Esophagus squamous epithelium (tissue), 5 donors: ENCODE results near the gene SMOC1. TPM values are rescaled to one million over a fixed set of nuclear protein-coding genes. Genes with fewer than 3 reads are reported as not detected.

Experiments
- DNase-seq: peaks from one replicate; lab custom pipeline; 2025; lab: John Stamatoyannopoulos, UW
- H3K27ac ChIP-seq, 4 donors: fragments of 200-600 bp; sonication (generic); one replicate each; pipeline ENCODE4 v1.5.1; 2016 to 2019; ENCODE audit warnings: mild to moderate bottlenecking in 1 of 4
- H3K27me3 ChIP-seq, 4 donors: fragments of 200-600 bp; sonication (generic); 1 replicate in 3 of 4; 2 replicates in 1 of 4; pipeline versions ENCODE4 v1.5.1 to v1.6.0; 2017 to 2021; ENCODE audit warnings: antibody characterized with exemption in 1 of 4
- H3K36me3 ChIP-seq, 3 donors: fragments of 200-600 bp; sonication (generic); one replicate each; pipeline ENCODE4 v1.5.1; 2016 to 2019
- H3K4me1 ChIP-seq, 3 donors: fragments of 200-600 bp; sonication (generic); one replicate each; pipeline ENCODE4 v1.5.1; 2017 to 2019
- H3K4me3 ChIP-seq, 4 donors: fragments of 200-600 bp; sonication (generic); 1 replicate in 3 of 4; 2 replicates in 1 of 4; pipeline ENCODE4 v1.5.1; 2016 to 2019; ENCODE audit warnings: mild to moderate bottlenecking in 2 of 4, moderate library complexity in 1 of 4
- H3K9me3 ChIP-seq, 3 donors: fragments of 200-600 bp; sonication (generic); one replicate each; pipeline ENCODE4 v1.5.1; 2016 to 2019
- CTCF ChIP-seq, 6 experiments: fragments of 450-650 bp in 4 of 6; fragments of 200-600 bp in 2 of 6; sonication (generic) in 2 of 6; IDR thresholded peaks; one replicate each; pipeline ENCODE4 v1.5.1; 2016 to 2019; ENCODE audit warnings: antibody characterized with exemption in 6 of 6, mild to moderate bottlenecking in 4 of 6, moderate library complexity in 4 of 6
- POLR2A ChIP-seq, 4 donors: fragments of 450-650 bp; IDR thresholded peaks; one replicate each; pipeline ENCODE4 v1.6.1; 2017; ENCODE audit warnings: antibody characterized with exemption in 4 of 4, mild to moderate bottlenecking in 4 of 4, moderate library complexity in 3 of 4
- WGBS, 2 donors: methylation state at CpG; one replicate each; pipeline ENCODE4 v1.1.5; 2018; 5-methylcytosine and 5-hydroxymethylcytosine counted together
- intact Hi-C: fragments of 100-400 bp; cut with DNase I; formaldehyde crosslinking; loops from one replicate; pipeline ENCODE4 v1.15.0; 2022
- total RNA-seq, 4 donors: library from RNA; depleted of rRNA; stranded (reverse); fragments of >200 nt; gene quantifications; one replicate each; pipeline ENCODE4 v1.1.0, GENCODE V29; 2016
- donor health status: DM: yes; HTN: yes; CAD: no.

The SMOC1 gene
- total RNA-seq, 4 donors from 2014 or later: 1.1 TPM; not detected in 3

- H3K9me3 ChIP-seq: no peaks in the 10 kb centered on the region
- no peak for DNase-seq
- H3K4me1 ChIP-seq: no peaks in the 10 kb centered on the region
- intact Hi-C loops: no loop called here
- no peak overlapping the region for H3K27ac ChIP-seq
- H3K27me3 ChIP-seq: peaks cover 0 to 60% (median 0%) of the 10 kb centered on the region in 4 donors
- 29 to 50% methylated on average over 1 of the region's 1 CpG for WGBS, 2 donors
- no peak overlapping the region for H3K4me3 ChIP-seq
- TF ChIP-seq POLR2A (IDR thresholded peaks at IDR 0.05) (no peak), CTCF (IDR thresholded peaks at IDR 0.05) (no peak)
- H3K36me3 ChIP-seq: no peaks in the 10 kb centered on the region
These were observed 40.6 kb downstream of the SMOC1 start for GRCh38 chr14:69919815-69920214.

DNA sequence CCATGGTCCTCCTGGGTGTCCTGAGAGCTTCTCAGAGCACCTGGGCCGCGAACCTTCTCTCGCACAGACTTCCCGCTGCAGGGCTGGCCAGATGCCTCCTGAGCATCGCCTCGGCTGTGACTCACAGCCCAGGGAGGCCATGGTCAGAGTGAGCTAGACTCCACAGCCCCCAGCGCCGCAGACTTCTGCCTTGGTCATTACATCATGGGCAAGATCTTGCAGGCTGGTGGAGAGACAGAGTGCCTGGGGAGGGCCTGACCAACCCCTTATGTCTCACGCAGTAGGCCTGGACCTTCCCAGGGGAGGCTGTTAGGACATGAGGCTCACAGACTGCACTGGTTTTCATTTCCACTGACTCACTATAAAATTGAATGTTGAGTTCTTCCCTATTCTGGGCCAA lies 41.8 kb downstream of the SMOC1 start:
- no peaks in the 10 kb centered on the region for H3K9me3 ChIP-seq
- H3K36me3 ChIP-seq: no peaks in the 10 kb centered on the region
- peaks cover 0 to 53% (median 0%) of the 10 kb centered on the region in 4 donors for H3K27me3 ChIP-seq
- TF ChIP-seq CTCF (IDR thresholded peaks at IDR 0.05) (no peak), POLR2A (IDR thresholded peaks at IDR 0.05) (no peak)
- intact Hi-C loops: no loop called here
- no peak overlapping the region for H3K4me3 ChIP-seq
- no peaks in the 10 kb centered on the region for H3K4me1 ChIP-seq
- no peak overlapping the region for H3K27ac ChIP-seq
- 90 to 94% methylated on average over 2 to 8 of the region's 9 CpGs for WGBS, 2 donors
- no peak for DNase-seq

GRCh38 chr14:69922198-69922597 lies 43.0 kb downstream of the SMOC1 start:
- DNase-seq: no peak
- H3K4me3 ChIP-seq: no peak overlapping the region
- no peaks in the 10 kb centered on the region for H3K4me1 ChIP-seq
- H3K36me3 ChIP-seq: no peaks in the 10 kb centered on the region
- H3K27ac ChIP-seq: no peak overlapping the region
- peaks cover 0 to 50% (median 0%) of the 10 kb centered on the region in 4 donors for H3K27me3 ChIP-seq
- H3K9me3 ChIP-seq: no peaks in the 10 kb centered on the region
- intact Hi-C loops: no loop called here
- WGBS, 2 donors: 40 to 50% methylated on average over 6 of the region's 6 CpGs
- TF ChIP-seq POLR2A (IDR thresholded peaks at IDR 0.05) (no peak), CTCF (IDR thresholded peaks at IDR 0.05) (no peak)

GRCh38 chr14:69924201-69924600 lies 45.0 kb downstream of the SMOC1 start:
- 70 to 73% methylated on average over 5 of the region's 5 CpGs for WGBS, 2 donors
- peaks cover 0 to 45% (median 0%) of the 10 kb centered on the region in 4 donors for H3K27me3 ChIP-seq
- no peak overlapping the region for H3K27ac ChIP-seq
- intact Hi-C loops: no loop called here
- H3K36me3 ChIP-seq: no peaks in the 10 kb centered on the region
- no peaks in the 10 kb centered on the region for H3K9me3 ChIP-seq
- no peaks in the 10 kb centered on the region for H3K4me1 ChIP-seq
- H3K4me3 ChIP-seq: no peak overlapping the region
- DNase-seq: no peak
- no peak for TF ChIP-seq CTCF (IDR thresholded peaks at IDR 0.05)
- no peak for TF ChIP-seq POLR2A (IDR thresholded peaks at IDR 0.05)

- TF ChIP-seq CTCF (IDR thresholded peaks at IDR 0.05) (no peak), POLR2A (IDR thresholded peaks at IDR 0.05) (no peak)
- H3K27ac ChIP-seq: no peak overlapping the region
- no peak overlapping the region for H3K4me3 ChIP-seq
- intact Hi-C loops: no loop called here
- peaks cover 0 to 63% (median 0%) of the 10 kb centered on the region in 4 donors for H3K27me3 ChIP-seq
- 33% methylated on average over 6 of the region's 6 CpGs; no CpG with 5 or more reads in 1 of the 2 donors for WGBS, 2 donors
- no peaks in the 10 kb centered on the region for H3K9me3 ChIP-seq
- no peak for DNase-seq
- H3K4me1 ChIP-seq: no peaks in the 10 kb centered on the region
- no peaks in the 10 kb centered on the region for H3K36me3 ChIP-seq
These were observed 48.9 kb downstream of the SMOC1 start for GRCh38 chr14:69928111-69928523.
